HFF-Myc (cell line): ENCODE measurements around the gene MYL10.

Experiments used
- DNase-seq: peaks from one replicate; pipeline ENCODE4 v3.0.0-alpha.2; 2011; ENCODE audit warnings: low read depth; ENCODE audit errors: extremely low read depth
- H3K4me3 ChIP-seq: replicated peaks from 2 replicates; pipeline ENCODE4 v1.5.1; 2011; ENCODE audit warnings: low read depth, mild to moderate bottlenecking, control low read depth, low read length
- TF ChIP-seq, protein P1 (sequence below): IDR thresholded peaks from 2 replicates; pipeline ENCODE4 v1.5.1; 2012; ENCODE audit warnings: mild to moderate bottlenecking, low read depth, low read length, control low read depth; ENCODE audit errors: missing control alignments

MYL10 gene

DNA sequence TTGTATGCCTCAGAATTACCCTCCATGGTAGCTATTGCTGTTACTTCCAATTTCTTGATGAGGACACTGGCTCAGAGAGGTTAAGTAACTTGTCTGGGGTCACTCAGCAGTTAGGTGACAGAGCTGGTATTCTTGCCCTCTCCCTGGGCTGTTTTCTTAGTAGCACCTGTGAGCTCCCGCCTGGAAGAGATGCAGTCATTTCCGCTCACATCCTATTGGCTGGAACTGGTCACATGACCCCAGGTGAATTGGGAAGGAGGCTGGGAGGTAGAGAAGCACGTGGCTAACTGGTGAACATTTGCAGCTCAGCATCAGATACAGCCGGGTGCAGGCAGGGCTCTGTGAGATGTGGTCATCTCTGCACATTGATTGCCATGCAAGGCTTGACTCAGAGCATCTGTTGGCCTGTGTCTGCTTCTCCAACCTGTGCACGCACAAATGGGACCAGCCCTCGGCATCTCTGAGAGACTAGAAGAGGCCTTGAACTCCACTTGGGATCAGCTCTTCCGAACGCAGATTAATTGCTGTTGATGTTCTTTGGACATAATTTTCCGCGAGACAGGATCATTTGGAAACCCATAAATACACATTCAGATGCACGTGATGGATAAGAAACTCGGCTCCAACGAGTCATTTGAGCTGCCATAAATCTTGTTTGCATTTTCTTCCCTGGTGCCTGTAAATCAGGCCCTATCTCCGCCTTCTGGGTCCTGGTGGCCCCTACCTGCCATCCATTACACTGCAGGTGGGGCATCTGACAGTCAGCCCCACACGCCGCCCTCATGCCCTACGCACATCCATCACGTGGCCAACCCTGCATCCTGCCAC is 42.8 kb downstream of the MYL10 start:
- TF ChIP-seq, protein P1, sequence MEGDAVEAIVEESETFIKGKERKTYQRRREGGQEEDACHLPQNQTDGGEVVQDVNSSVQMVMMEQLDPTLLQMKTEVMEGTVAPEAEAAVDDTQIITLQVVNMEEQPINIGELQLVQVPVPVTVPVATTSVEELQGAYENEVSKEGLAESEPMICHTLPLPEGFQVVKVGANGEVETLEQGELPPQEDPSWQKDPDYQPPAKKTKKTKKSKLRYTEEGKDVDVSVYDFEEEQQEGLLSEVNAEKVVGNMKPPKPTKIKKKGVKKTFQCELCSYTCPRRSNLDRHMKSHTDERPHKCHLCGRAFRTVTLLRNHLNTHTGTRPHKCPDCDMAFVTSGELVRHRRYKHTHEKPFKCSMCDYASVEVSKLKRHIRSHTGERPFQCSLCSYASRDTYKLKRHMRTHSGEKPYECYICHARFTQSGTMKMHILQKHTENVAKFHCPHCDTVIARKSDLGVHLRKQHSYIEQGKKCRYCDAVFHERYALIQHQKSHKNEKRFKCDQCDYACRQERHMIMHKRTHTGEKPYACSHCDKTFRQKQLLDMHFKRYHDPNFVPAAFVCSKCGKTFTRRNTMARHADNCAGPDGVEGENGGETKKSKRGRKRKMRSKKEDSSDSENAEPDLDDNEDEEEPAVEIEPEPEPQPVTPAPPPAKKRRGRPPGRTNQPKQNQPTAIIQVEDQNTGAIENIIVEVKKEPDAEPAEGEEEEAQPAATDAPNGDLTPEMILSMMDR = no peak
- H3K4me3 ChIP-seq = no peak overlapping the region
- DNase-seq = no peak

GRCh38 chr7:101582971-101583370 is 46.1 kb downstream of the MYL10 start:
- H3K4me3 ChIP-seq = no peak overlapping the region
- TF ChIP-seq, protein P1 = no peak
- no peak for DNase-seq

DNA sequence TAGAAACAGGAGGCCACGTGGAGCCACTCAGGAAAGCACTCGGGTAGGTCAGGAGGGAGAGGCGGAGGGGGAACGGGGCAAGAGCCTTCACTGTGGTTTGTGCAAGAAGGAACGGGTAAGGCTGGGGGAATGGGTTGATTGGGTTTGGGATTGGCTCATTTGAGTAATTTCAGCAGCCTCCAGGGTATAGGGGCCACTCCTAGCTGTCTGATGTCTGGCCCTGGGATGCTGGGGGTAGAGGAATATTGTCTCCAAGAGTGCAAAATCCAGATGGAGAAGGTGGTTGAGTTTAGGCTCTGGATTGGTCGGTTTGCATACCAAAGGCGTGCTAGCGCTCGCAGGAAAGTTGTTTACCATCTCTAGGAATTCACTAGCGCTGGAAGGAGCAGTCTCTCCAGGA is 47.2 kb downstream of the MYL10 start:
- H3K4me3 ChIP-seq = no peak overlapping the region
- TF ChIP-seq, protein P1 = no peak
- no peak for DNase-seq

- no peak overlapping the region for H3K4me3 ChIP-seq
- no peak for DNase-seq
- TF ChIP-seq, protein P1 = no peak
Observed at GRCh38 chr7:101580596-101580995, 48.5 kb downstream of the MYL10 start.

- H3K4me3 ChIP-seq = no peak overlapping the region
- no peak for DNase-seq
- TF ChIP-seq, protein P1 = no peak
Observed at GRCh38 chr7:101578552-101578951, 50.5 kb downstream of the MYL10 start.

DNA sequence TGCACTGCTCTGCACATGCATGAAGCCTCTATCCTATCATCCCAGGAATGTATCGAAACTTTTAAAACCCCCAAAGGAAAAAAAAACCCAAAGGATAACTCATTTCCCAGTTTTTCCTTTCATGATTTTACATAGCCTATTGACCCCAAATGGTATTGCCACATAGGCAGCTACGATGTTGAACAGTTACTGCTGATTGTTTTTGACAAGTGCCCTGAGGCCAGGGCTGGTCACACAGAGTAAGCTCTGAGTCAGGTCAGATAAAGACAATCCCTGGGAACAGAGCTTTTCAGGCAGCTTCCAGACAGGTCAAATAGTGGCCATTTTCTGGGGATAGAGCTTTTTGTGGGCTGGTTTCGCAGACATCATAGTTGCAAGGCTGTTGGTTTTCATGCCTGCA is 52.1 kb downstream of the MYL10 start:
- no peak overlapping the region for H3K4me3 ChIP-seq
- no peak for DNase-seq
- TF ChIP-seq, protein P1 = no peak
